Measurements from ENCODE around the gene OVCA2.

GRCh38 chr17:2086306-2086705 lies 44.5 kb downstream of the OVCA2 start:
- TF ChIP-seq CTCF (IDR thresholded peaks at IDR 0.05; ENCODE audit: insufficient read depth, low read length, poor library complexity, severe bottlenecking) = no peak
- TF ChIP-seq EZH2phosphoT487 (conservative IDR thresholded peaks at IDR 0.05; ENCODE audit: low read length) = no peak

Data from SU-DHL-6 (cell line).